Ovary (tissue), 9 donors: ENCODE data around the gene BORCS5. TPM values are rescaled to one million over a fixed set of nuclear protein-coding genes. Genes with fewer than 3 reads are reported as not detected.
"Not testable (repeated sequence)": the region's sequence is repeated elsewhere in the genome, so short reads cannot be mapped to it uniquely, and the experiment has no call there.

Experiments used
- DNase-seq, 5 donors: peaks; one replicate each; pipeline ENCODE4 v3.0.0-alpha.2; 2019 to 2020
- H3K27ac ChIP-seq, 2 donors: fragments of 200-600 bp; one replicate each; pipeline versions ENCODE4 v1.5.1 to v1.8.0; 2019 to 2022
- H3K27me3 ChIP-seq: fragments of 200-600 bp; one replicate; pipeline ENCODE4 v1.8.0; 2022
- H3K36me3 ChIP-seq: fragments of 200-600 bp; sonication (generic); one replicate; pipeline ENCODE4 v1.5.1; 2019
- H3K4me1 ChIP-seq: one replicate; pipeline ENCODE4 v1.8.1; 2013; ENCODE audit warnings: mild to moderate bottlenecking, moderate library complexity; ENCODE audit not compliant: insufficient read depth
- H3K4me3 ChIP-seq: fragments of 200-600 bp; sonication (generic); one replicate; pipeline ENCODE4 v1.5.1; 2017
- H3K9me3 ChIP-seq, 2 donors: fragments of 200-600 bp in 1 of 2; sonication (generic) in 1 of 2; one replicate each; pipeline versions ENCODE4 v1.5.1 to v1.8.1; 2013 to 2019; ENCODE audit warnings: mild to moderate bottlenecking in 1 of 2, moderate library complexity in 1 of 2
- EP300 ChIP-seq: sonication (generic); formaldehyde crosslinking; IDR thresholded peaks from one replicate; pipeline ENCODE4 v1.6.1; 2017; ENCODE audit warnings: antibody characterized with exemption
- POLR2A ChIP-seq: fragments of 450-650 bp; IDR thresholded peaks from one replicate; pipeline ENCODE4 v1.6.1; 2017; ENCODE audit warnings: antibody characterized with exemption, mild to moderate bottlenecking, moderate library complexity
- WGBS, 3 donors: extraction: QIAGEN DNeasy Blood & Tissue Kit in 1 of 3; methylation state at CpG; one replicate each; pipeline versions ENCODE4 v1.1.5 to v1.1.7; 2013 to 2017; 5-methylcytosine and 5-hydroxymethylcytosine counted together
- intact Hi-C, 4 donors: fragments of 100-400 bp; cut with DNase I; formaldehyde crosslinking; loops; one replicate each; pipeline versions ENCODE4 v1.11.0 to v1.15.1; 2022 to 2023
- polyA plus RNA-seq, 2 donors: library from polyadenylated mRNA; stranded (reverse); fragments of 200-250 nt in 1 of 2; fragments of 350-450 nt in 1 of 2; fragmentation: Illumina TruSeq in 1 of 2; extraction: RNeasy Lipid Tissue Mini Kit (QIAGEN cat#74804) in 1 of 2; gene quantifications; one replicate each; pipeline ENCODE4 v1.2.3, GENCODE V29; 2013 to 2014
- total RNA-seq, 7 donors: library from RNA; depleted of rRNA in 2 of 7; stranded (reverse); fragments of >200 nt in 2 of 7; fragmentation: NEBNext Ultra II Directional in 3 of 7; extraction: Animal tissue kit (Norgen Biotek cat#: 25700) in 3 of 7; gene quantifications; one replicate each; pipeline versions ENCODE4 v1.1.0 to v1.2.4, GENCODE V29; 2016 to 2023
- TF ChIP-seq, protein P1 (sequence below), 3 donors: fragments of 450-650 bp in 2 of 3; fragments of 200-600 bp in 1 of 3; IDR thresholded peaks; one replicate each; pipeline versions ENCODE4 v1.5.1 to v1.8.0; 2016 to 2022; ENCODE audit warnings: antibody characterized with exemption in 3 of 3, mild to moderate bottlenecking in 1 of 3
- donor health status: DM: no; HTN: no; CAD: no; lungs with moderate emphysema.
- donor health status: DM: no; HTN: no; CAD: no.
- donor health status: Bipolar disorder and iron deficiency.
- donor health status: DM: yes; HTN: yes; CAD: no.
- donor health status: DM: no; HTN: no; CAD: no.
- donor health status: DM: yes; HTN: yes; CAD: no.

BORCS5 gene
- total and polyA plus RNA-seq, 9 donors, result 6.2 to 20.4 (median 11.5) TPM

GRCh38 chr12:12495536-12495935 lies 138.7 kb downstream of the BORCS5 start:
- WGBS, 3 donors, result 84 to 92% (median 87%) methylated on average over 1 of the region's 1 CpG
- Histone ChIP-seq H3K27me3 (no peaks in the 10 kb centered on the region), H3K36me3 (no peaks in the 10 kb centered on the region), H3K4me3 (no peak overlapping the region), H3K9me3 (no peaks in the 10 kb centered on the region), H3K4me1 (no peaks in the 10 kb centered on the region), H3K27ac (no peak overlapping the region)
- TF ChIP-seq, protein P1, sequence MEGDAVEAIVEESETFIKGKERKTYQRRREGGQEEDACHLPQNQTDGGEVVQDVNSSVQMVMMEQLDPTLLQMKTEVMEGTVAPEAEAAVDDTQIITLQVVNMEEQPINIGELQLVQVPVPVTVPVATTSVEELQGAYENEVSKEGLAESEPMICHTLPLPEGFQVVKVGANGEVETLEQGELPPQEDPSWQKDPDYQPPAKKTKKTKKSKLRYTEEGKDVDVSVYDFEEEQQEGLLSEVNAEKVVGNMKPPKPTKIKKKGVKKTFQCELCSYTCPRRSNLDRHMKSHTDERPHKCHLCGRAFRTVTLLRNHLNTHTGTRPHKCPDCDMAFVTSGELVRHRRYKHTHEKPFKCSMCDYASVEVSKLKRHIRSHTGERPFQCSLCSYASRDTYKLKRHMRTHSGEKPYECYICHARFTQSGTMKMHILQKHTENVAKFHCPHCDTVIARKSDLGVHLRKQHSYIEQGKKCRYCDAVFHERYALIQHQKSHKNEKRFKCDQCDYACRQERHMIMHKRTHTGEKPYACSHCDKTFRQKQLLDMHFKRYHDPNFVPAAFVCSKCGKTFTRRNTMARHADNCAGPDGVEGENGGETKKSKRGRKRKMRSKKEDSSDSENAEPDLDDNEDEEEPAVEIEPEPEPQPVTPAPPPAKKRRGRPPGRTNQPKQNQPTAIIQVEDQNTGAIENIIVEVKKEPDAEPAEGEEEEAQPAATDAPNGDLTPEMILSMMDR (IDR thresholded peaks at IDR 0.05), result no peak
- no peak for TF ChIP-seq EP300
- TF ChIP-seq POLR2A, result no peak
- no peak for DNase-seq
- intact Hi-C loops, result no loop called here

DNA sequence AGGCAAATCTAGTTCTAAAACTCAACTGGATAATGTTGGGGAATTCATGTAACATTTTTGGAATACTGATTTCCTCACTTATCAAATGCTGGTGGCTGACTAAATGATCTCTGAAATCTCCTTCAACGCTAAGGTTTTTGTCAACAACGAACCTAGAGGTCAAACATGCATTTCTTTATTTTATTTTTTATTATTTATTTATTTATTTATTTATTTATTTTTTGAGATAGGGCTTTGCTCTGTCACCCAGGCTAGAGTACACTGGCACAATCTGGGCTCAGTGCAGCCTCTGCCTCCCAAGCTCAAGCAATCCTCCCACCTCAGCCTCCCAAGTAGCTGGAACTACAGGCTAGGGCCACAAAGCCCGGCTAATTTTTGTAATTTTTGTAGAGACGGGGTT lies 141.3 kb downstream of the BORCS5 start:
- no peaks in the 10 kb centered on the region for H3K4me1 ChIP-seq
- 83 to 89% (median 86%) methylated on average over 4 of the region's 4 CpGs for WGBS, 3 donors
- H3K27ac ChIP-seq, result no peak overlapping the region
- H3K9me3 ChIP-seq, result no peaks in the 10 kb centered on the region
- no peaks in the 10 kb centered on the region for H3K36me3 ChIP-seq
- intact Hi-C loops, result no loop called here
- no peak overlapping the region for H3K4me3 ChIP-seq
- no peak for DNase-seq
- H3K27me3 ChIP-seq, result no peaks in the 10 kb centered on the region
- TF ChIP-seq EP300, result no peak
- TF ChIP-seq, protein P1 (IDR thresholded peaks at IDR 0.05), result no peak
- no peak for TF ChIP-seq POLR2A

DNA sequence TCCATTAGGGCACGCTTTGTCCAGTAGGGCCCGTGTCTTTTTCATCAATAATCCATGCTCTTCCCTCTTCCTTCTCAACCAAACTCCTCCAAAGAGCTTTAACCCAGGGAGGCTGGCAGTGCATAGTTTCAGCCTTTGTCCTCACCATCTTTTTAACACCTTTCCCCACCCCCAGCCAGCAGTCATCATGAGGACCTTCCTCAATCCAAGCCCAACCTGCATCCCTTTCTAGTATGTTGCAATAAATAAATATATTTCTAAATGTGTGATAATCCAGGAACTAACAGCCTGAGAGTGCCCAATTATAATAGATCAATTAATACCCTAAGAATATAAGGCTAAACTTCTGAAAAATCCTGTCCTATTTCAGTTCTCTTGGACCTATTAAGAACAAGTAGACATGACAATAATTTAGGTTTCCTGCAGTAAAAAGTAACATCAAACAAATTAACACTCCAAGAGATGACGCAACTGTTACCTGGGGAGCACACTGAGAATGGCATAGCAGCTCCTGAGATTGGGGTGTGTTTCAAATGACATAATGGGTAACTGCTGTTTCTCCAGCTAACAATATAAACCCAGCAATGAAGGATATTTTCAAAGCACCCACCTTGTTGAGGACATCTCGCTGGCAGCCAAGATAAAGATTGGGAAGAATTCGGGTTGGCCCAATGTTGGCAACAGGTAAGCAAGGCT lies 143.2 kb downstream of the BORCS5 start:
- no peak for DNase-seq
- TF ChIP-seq EP300 (no peak), POLR2A (no peak)
- TF ChIP-seq, protein P1 (IDR thresholded peaks at IDR 0.05), result no peak
- H3K4me3 ChIP-seq, result no peak overlapping the region
- 93 to 97% (median 93%) methylated on average over 5 of the region's 5 CpGs for WGBS, 3 donors
- intact Hi-C loops, result no loop called here
- H3K27ac ChIP-seq, result no peak overlapping the region
- H3K36me3 ChIP-seq, result no peaks in the 10 kb centered on the region
- H3K4me1 ChIP-seq, result peaks cover under 1% of the 10 kb centered on the region
- H3K27me3 ChIP-seq, result no peaks in the 10 kb centered on the region
- no peaks in the 10 kb centered on the region for H3K9me3 ChIP-seq

- H3K36me3 ChIP-seq, result no peaks in the 10 kb centered on the region
- intact Hi-C loops, result no loop called here
- 47 to 53% (median 53%) methylated on average over 3 of the region's 3 CpGs for WGBS, 3 donors
- TF ChIP-seq, protein P1 (IDR thresholded peaks at IDR 0.05), result no peak
- TF ChIP-seq EP300 (no peak), POLR2A (no peak)
- H3K9me3 ChIP-seq, result no peaks in the 10 kb centered on the region
- H3K4me1 ChIP-seq, result peaks cover 6% of the 10 kb centered on the region
- no peaks in the 10 kb centered on the region for H3K27me3 ChIP-seq
- no peak overlapping the region for H3K4me3 ChIP-seq
- DNase-seq, result no peak
- no peak overlapping the region for H3K27ac ChIP-seq
These were observed 144.2 kb downstream of the BORCS5 start for GRCh38 chr12:12501121-12501520.

GRCh38 chr12:12502130-12502814 lies 145.4 kb downstream of the BORCS5 start:
- DNase-seq, intact Hi-C loops, H3K27me3 ChIP-seq, H3K36me3 ChIP-seq, H3K9me3 ChIP-seq, H3K4me1 ChIP-seq, H3K27ac ChIP-seq, H3K4me3 ChIP-seq: not testable (repeated sequence)
- WGBS, 3 donors, result 92 to 94% (median 93%) methylated on average over 7 of the region's 7 CpGs
